HG03378 (cell line): ENCODE data around the gene KCND2.
"Not testable (repeated sequence)": the region's sequence is repeated elsewhere in the genome, so short reads cannot be mapped to it uniquely, and the experiment has no call there.

Source experiments
- ATAC-seq: cut with Tn5 transposase; IDR thresholded peaks from one replicate; pipeline ENCODE4 v1.9.1; 2021; ENCODE audit warnings: mild to moderate bottlenecking, moderate library complexity; ENCODE audit not compliant: unreplicated experiment

KCND2 gene

GRCh38 chr7:120272701-120273475 is at the start of gene KCND2:
TSS of gene KCND2 (plus strand) at chr7:120273175.
- peak; percentile 22 for ATAC-seq

DNA sequence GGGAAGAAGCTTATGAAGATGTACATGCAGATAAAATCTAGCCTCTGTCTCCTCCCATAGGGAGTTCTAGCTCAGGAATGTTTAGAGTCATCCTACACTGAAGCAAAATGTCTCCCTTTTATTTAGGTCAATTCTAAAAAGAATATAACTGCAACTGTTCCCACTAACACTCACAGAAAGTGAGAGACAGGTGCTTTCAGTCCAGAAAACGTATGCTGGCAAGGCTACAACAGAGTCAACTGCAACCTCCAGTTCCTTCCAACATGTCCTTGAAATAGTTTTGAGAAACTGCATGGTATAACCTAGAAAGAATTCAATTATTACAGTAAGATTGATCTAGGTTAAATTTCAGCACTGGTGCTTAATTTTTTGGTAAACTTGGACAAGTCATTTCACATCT is 46.8 kb upstream of the KCND2 start:
- no peak for ATAC-seq

- ATAC-seq, result no peak
These were observed 45.7 kb upstream of the KCND2 start for GRCh38 chr7:120227255-120227654.

- ATAC-seq, result no peak
These were observed 43.9 kb upstream of the KCND2 start for GRCh38 chr7:120229084-120229483.

DNA sequence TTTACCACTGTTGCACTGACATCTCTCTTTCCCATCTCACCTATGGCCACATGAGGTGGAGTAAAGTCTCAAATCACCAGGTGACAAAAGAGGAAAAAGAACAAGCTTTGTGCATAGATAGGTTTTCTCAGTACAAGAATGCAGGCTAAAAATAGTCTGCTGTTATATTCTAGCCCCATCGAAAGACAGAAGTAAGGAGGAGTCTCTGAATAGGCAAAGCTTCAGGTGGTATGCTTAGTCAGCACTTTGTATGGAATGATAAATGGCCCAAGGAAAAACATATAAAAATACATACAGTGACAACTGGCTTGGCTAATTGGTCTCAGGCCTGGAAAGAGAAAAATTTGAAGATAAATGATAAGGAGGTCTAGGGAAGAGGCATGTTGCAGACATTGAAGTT is 39.6 kb upstream of the KCND2 start:
- ATAC-seq, result no peak

- not testable (repeated sequence) for ATAC-seq
These were observed 32.6 kb upstream of the KCND2 start for GRCh38 chr7:120240350-120240749.

DNA sequence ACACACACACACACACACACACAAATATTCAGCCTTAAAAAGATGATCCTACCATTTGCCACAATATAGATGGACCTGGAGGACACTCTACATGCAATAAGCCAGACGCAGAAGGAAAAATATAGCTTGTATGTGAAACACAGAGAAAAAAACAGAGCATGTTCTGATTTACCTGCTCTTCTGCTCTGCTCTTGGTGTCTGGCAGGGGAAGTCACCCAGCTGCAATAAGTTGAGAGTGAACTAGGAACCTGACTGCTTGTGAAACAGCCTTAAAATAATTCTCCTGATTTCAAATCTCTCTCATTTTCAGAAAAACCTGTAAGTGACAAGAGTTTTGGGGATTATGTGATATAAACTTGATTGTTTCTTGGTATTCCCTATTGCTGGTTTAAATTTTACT is 31.0 kb upstream of the KCND2 start:
- no peak for ATAC-seq

GRCh38 chr7:120254845-120255244 is 18.1 kb upstream of the KCND2 start:
- no peak for ATAC-seq

- no peak for ATAC-seq
These were observed 16.5 kb upstream of the KCND2 start for GRCh38 chr7:120256344-120257070.

DNA sequence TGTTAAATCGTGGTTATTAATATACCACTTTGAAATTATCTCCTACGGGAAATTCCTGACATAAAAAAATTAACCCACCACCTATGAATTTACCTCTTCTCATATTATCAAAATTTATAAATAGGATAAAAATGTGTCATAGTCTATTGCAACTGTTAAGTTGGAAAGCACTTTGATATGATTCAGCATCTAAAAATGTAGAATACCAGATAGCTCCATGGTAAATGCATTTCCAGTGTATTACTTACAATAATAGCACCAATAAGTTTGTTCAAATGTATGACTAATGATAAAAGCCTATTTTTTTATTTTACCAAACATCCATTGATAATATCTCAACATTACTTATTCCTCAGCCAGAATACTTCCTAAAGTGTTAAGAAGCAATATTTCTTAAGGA is 13.6 kb upstream of the KCND2 start:
- ATAC-seq, result no peak

DNA sequence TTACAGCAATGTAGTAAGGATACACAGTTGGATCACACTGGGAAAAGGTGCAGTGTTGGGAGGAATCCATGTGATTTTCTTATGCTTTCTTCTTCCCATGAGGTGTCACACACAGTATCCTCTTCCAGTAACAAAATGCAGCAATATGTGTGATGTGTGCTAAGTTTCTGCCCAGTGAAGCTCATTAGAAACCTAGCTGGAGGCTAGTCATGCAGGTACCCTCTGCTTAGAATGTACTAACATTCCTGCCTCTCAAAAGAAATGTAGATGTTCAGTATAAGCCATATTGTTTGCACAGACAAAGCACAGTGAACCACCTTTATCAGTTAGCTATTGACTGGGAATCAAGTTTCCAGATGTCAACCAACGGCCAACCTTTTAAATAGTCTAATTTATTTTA is 12.9 kb upstream of the KCND2 start:
- no peak for ATAC-seq

DNA sequence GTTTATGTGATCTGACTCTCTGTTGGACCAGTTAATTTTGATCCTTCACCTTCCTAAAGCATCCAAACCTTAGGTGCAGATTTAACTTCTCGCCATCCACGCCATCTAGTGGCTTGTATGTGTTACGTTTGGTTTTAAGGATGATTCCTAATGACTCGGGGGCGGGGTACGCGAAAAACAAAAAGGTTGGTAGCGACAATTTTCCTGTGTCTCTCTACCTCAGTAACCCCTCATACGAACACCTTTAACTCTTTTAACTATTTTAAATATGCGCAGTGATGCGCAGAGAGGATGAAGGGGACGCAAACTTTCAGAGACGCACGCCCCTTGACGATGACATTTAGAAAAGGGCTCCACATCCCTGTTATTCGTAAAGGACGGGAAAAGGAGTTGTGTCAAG is 714 bp upstream of the KCND2 start:
- ATAC-seq, result peak; percentile 71

GRCh38 chr7:120273476-120273975 is 551 bp downstream of the KCND2 start:
- ATAC-seq, result peak; percentile 60

DNA sequence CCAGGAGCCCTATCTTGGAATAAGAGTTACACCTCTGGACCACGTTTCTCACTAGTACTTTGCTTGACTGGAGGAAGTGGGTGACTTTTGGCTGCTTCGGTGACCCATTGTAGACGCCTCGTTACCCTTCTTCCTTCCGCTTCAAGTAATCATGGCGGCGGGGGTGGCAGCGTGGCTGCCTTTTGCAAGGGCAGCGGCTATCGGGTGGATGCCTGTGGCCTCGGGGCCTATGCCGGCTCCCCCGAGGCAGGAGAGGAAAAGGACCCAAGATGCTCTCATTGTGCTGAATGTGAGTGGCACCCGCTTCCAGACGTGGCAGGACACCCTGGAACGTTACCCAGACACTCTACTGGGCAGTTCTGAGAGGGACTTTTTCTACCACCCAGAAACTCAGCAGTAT is 1.5 kb downstream of the KCND2 start:
- ATAC-seq, result no peak

GRCh38 chr7:120274899-120275298 is 1.9 kb downstream of the KCND2 start:
- ATAC-seq, result no peak

DNA sequence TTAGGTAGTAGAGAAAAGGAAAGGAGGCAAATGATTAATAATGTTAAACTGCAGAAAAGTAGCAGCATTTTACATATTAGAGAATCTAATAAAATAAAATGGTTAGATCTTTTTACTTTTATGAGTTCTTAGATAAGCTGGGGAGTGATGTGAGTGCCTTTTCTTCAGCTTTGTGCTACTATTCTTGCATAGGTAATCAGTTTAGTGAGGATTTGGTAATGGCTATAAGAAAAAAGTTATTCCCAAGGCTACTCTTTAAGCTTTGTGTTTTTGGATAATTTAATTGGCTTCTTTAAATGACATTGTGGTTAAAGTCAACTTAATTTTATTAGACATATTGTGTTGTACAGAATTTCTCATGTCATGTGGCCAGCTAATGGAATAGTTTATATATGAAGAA is 3.7 kb downstream of the KCND2 start:
- ATAC-seq, result no peak

DNA sequence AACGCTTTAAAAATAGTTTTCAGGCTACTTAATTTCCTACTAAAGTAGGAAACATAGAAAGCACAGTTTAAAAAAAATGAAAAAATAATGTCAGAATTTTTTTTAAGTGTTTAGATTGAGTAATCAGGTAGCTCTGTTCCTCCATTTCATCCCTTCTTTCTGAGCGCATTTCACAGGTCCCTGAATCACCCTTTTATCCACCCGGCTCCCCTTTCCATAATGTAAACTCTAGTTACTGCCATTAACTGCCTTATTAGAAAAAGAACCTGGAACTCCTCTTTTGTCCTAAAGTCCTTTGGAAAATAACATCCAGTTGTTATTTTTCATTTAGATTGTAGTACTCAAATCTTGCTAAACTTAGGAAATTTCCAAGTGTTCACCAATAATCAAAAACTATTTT is 5.8 kb downstream of the KCND2 start:
- ATAC-seq, result no peak

DNA sequence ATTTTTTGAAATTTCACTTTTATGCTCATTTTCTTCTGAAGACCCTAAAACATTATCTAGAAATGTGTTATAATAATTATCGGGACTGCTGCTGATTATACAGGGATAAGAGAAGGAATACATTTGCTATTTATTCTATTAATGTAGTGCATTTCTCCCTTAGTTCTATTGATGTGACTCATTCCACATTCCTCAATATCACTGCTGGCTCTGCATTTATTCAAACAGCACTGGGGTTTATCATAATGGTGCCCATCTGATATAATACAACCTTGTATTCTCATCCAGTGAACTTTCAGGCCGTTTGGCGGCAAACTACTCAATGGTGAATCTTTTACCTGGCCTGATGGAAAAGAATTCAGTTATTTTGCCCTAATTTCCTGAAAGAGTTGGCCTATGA is 7.8 kb downstream of the KCND2 start:
- ATAC-seq, result no peak

GRCh38 chr7:120293027-120293426 is 20.1 kb downstream of the KCND2 start:
- no peak for ATAC-seq

GRCh38 chr7:120302190-120302589 is 29.2 kb downstream of the KCND2 start:
- no peak for ATAC-seq

- ATAC-seq, result peak; percentile 38
These were observed 30.1 kb downstream of the KCND2 start for GRCh38 chr7:120303105-120303504.

DNA sequence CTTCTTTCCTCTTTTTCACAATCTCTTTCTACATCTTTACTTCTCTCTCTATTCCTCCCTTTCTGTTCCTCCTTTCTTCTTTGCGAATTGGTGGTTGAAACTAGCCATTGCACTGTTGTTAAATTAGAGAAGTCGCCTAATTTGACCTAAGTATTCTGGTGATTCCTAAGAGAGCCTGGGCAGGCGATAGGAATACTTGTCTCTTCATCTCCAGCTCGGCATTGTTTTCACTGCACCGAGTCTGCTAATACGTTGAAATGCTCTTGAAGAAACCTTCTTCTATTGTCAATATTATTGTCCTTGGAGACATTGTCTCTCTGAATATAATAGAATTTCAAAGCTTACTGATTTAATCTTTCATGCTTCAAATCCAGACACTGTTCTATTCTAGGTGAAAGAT is 31.7 kb downstream of the KCND2 start:
- ATAC-seq, result no peak
